Measurements from ENCODE around the gene ODAD2. TPM values are rescaled to one million over a fixed set of nuclear protein-coding genes. Genes with fewer than 3 reads are reported as not detected.
"Not testable (repeated sequence)": the region's sequence is repeated elsewhere in the genome, so short reads cannot be mapped to it uniquely, and the experiment has no call there.

Gene ODAD2, protein sequence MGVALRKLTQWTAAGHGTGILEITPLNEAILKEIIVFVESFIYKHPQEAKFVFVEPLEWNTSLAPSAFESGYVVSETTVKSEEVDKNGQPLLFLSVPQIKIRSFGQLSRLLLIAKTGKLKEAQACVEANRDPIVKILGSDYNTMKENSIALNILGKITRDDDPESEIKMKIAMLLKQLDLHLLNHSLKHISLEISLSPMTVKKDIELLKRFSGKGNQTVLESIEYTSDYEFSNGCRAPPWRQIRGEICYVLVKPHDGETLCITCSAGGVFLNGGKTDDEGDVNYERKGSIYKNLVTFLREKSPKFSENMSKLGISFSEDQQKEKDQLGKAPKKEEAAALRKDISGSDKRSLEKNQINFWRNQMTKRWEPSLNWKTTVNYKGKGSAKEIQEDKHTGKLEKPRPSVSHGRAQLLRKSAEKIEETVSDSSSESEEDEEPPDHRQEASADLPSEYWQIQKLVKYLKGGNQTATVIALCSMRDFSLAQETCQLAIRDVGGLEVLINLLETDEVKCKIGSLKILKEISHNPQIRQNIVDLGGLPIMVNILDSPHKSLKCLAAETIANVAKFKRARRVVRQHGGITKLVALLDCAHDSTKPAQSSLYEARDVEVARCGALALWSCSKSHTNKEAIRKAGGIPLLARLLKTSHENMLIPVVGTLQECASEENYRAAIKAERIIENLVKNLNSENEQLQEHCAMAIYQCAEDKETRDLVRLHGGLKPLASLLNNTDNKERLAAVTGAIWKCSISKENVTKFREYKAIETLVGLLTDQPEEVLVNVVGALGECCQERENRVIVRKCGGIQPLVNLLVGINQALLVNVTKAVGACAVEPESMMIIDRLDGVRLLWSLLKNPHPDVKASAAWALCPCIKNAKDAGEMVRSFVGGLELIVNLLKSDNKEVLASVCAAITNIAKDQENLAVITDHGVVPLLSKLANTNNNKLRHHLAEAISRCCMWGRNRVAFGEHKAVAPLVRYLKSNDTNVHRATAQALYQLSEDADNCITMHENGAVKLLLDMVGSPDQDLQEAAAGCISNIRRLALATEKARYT
- 0.86 TPM for total RNA-seq

- DNase-seq (ENCODE audit: low spot score), result no peak
Measured at GRCh38 chr10:27998954-27999275, at the start of gene ODAD2. Gene ODAD2, minus strand, starts transcription at chr10:27999079. Its CDS starts 3,937 bp downstream, at chr10:27995142.

GRCh38 chr10:28047061-28047460 lies 48.2 kb upstream of the ODAD2 start:
- DNase-seq (ENCODE audit: low spot score), result no peak

DNA sequence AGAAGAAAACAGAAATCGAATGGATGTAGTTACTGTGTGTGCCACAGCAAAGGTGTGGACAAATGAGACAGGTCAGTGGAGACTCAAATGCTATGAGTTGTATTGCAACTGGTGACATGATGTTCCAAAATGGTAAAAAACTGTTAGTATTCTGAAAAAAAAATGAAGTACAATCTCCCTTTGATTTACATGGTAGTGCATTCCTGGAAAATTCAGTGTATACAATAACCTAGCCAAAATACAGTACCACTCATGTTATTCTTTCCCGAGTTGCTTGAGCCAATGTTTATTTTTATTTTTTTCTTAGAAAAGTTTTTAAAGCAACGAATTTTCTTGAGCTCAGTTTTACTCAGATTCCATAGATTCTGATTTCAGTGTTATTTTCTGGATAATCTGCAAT lies 47.7 kb upstream of the ODAD2 start:
- DNase-seq (ENCODE audit: low spot score), result no peak

GRCh38 chr10:28043941-28044340 lies 45.1 kb upstream of the ODAD2 start:
- no peak for DNase-seq (ENCODE audit: low spot score)

GRCh38 chr10:28036587-28036986 lies 37.7 kb upstream of the ODAD2 start:
- DNase-seq (ENCODE audit: low spot score), result no peak

DNA sequence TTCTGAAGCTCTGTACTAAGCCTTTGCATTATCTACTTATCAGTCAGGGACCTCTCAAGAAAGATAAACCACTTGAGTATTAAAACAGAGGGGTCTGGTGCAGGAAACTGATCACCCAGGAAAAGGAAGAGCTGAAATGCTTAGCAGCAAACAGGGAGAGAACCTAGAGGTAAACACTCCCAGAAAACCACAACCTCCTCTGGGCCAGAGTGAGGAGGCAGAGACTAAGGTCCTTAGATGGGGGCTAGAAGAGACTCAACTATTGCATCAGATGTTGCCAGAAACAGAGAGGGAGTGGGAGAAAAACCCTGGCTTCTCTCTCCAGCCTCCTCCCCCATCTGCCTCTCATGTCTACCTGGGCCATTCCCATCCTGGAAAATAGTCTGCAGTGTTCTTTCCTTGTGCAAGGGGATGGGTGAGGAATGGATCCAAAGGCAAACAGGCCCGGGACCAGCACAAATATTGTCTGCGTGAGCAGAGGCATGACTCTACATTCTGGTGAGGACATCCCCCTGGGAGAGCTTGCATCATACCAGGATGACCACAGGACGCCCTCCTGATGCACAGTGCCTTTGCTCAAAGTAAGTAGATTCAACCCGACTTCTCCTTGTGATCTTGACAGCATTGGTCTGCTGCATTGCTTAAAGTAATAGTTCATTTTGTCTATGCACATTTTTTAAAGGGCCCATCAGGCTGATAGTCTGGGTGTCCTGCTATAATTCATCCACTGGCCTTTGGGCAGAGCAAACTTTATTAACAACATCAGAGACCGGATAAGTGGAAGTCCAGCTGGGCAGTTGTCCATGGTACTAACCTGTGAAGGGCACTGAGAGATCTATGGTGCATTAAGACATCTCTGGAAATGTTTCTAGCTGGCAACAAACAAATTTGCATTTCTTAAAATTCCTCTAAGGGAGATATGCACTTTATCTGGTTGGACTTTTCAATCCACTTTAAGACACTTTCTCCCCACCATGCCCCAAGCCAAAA lies 22.4 kb upstream of the ODAD2 start:
- no peak for DNase-seq (ENCODE audit: low spot score)

- no peak for DNase-seq (ENCODE audit: low spot score)
Measured at GRCh38 chr10:28020080-28020860, 21.4 kb upstream of the ODAD2 start.

GRCh38 chr10:28014651-28015050 lies 15.8 kb upstream of the ODAD2 start:
- DNase-seq (ENCODE audit: low spot score), result no peak

DNA sequence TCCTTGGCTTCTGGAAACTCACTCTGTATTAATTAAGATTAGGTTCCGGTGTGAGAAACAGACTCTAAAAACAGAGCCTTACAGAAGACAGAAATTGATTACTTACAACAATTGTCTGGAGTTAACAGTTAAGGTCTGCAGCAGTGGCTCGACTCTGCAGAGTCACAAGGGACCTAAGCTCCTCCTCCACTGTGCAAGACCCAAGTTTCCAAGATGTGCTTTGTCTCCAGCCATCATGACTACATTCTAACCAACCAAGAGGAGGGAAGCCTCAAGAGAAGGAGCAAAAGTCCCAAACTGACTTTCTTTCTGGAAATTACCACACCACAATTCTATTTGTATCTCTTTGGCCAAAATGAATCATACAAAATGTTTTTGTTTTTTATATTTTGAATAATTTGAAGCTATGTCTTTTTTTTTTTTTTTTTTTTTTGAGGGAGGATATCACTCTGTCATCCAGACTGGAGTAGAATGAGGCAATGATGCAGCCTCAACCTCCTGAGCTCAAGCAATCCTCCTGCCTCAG lies 14.2 kb upstream of the ODAD2 start:
- DNase-seq (ENCODE audit: low spot score), result no peak

GRCh38 chr10:28010821-28011220 lies 11.9 kb upstream of the ODAD2 start:
- DNase-seq (ENCODE audit: low spot score), result no peak

DNA sequence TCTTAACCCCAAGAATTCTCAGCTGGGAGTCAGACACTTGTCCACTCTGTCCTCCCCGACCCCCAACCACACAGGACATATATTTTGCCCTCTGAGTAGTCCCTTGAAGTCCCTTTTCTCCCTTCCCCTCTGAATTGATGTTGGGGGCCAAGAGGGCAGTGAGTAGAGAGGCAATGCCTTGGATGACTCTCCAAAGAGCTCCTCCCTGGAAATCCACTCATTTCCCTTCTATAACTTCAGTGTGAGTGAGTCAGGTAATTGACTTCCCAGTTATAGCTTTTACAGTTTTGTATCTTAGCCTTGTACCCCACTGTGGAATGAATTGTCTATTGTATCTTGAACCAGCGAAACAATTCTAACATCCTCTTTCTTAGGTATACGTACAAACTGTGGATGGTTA lies 9.2 kb upstream of the ODAD2 start:
- no peak for DNase-seq (ENCODE audit: low spot score)

DNA sequence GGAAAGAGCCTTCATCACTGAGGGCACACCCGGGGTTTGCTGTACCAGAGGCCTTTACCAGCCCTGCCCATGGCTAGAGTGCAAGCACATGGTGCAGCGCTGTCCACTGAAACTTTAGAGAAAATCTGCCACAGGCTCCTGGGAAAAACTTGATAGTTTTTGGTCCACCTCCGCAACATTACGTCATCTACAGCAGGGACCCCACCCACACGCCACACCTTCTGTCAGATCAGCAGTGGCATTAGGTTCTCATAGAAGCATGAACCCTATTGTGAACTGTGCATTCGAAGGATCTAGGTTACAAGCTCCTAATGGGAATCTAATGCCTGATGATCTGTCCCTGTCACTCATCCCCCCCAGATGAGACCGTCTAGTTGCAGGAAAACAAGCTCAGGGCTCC lies 2.5 kb upstream of the ODAD2 start:
- no peak for DNase-seq (ENCODE audit: low spot score)

- no peak for DNase-seq (ENCODE audit: low spot score)
Measured at GRCh38 chr10:27998178-27998953, 513 bp downstream of the ODAD2 start.

DNA sequence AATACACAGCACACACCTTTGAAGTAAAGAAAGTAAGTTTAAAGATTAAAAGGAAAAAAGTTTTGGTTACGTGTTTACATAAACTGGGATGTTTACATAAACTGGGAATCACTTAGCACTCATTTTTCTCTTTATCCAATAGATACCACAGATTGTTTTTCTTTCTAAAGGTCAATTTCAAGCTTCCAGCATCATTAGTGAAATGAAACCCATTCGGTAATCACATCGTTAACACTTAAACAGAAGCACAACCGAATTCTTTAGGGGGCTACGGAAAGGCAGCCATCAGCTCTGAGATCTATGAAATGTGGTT lies 1.1 kb downstream of the ODAD2 start:
- DNase-seq (ENCODE audit: low spot score), result no peak

GRCh38 chr10:27995311-27995710 lies 3.6 kb downstream of the ODAD2 start:
- no peak for DNase-seq (ENCODE audit: low spot score)

DNA sequence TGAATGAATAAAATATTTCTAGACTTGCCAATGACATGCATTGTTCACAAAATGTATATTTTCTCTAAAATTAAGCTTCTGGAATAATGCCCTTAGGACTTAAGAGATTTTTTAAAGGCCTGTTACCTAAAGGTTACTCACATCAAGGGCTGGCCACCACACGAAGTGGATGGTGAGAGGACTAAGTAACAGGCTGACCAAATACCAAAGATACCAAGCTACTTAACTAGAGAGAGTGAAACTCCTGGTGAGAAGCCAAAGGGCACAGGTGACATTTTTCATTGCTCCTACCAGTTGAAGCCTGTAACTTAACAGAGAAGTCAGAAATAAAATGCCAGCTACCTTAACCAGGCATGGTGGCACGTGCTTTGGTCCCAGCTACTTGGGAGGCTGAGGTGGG lies 9.5 kb downstream of the ODAD2 start:
- DNase-seq (ENCODE audit: low spot score), result not testable (repeated sequence)

GRCh38 chr10:27986821-27987220 lies 12.1 kb downstream of the ODAD2 start:
- DNase-seq (ENCODE audit: low spot score), result no peak

DNA sequence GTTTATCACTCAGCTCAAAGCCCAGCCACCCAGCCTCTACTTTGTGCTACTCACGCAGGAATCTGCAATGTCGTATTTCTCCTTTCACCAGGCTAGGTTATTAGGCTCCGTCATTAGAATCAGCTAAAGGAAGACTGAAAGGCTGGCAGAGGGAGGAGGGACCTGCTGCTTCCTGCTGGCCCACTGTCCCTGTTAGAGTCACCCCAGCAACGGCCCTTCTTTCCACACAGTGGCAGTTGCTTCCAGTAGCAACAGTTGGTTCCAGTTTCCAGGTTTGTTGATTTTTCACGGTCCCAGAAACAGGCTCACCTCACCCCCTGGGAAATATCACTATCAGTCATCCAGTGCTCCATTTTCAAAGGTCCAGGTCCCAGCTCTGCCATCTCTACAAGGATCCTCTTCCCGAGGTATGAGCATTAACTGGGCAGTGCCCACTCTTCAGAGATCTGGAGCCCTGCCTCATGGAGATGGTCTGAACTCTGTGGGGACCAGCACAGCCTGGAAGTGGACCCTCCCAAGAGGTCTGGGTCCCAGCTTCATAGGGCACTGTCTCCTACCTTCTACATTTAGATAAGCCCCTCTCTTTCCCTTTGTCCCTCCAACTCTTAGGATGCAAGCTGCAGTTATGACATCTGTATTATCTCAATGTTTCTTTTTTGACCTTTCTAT lies 15.9 kb downstream of the ODAD2 start:
- DNase-seq (ENCODE audit: low spot score), result no peak

DNA sequence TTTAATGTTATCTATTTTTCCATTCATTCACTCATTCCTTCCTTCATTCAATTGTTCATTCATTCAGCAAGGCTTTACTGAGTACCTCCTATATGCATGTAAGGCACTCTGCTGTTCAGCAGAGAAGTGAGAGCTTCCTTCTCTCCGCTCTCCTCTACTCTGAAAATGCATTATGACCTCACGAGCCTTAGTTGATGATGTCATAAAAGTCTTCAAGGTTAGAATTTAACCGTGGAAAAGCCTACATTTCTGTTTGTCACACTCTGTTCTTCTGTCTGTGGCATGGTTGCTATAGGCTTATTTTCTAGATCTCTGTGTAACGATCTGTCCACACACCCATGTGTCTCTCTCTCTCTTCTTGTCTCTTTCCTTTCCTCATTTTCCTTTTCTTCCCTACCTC lies 17.1 kb downstream of the ODAD2 start:
- no peak for DNase-seq (ENCODE audit: low spot score)

Measured in ureter (tissue), 1 donor.